H1 (cell line): ENCODE data around the gene HFM1. TPM values are rescaled to one million over a fixed set of nuclear protein-coding genes. Genes with fewer than 3 reads are reported as not detected.

Source experiments
- CTCF ChIA-PET: fragments of 300-600 bp; sonication (Branson Sonifier 250); formaldehyde crosslinking; loops from one replicate; lab custom pipeline; 2021; ENCODE audit not compliant: partially characterized antibody; lab: Charles Lee
- POLR2A ChIA-PET: fragments of 300-600 bp; sonication (Branson Sonifier 250); formaldehyde crosslinking; loops from one replicate; lab custom pipeline; 2021; ENCODE audit warnings: inconsistent platforms; ENCODE audit not compliant: partially characterized antibody; lab: Charles Lee
- DNase-seq, 2 experiments: peaks; one replicate each; pipeline versions ENCODE4 v3.0.0 to v3.0.0-alpha.2; 2010 to 2022; ENCODE audit warnings: low spot score in 2 of 2, low read depth in 1 of 2, mixed read lengths in 1 of 2
- FAIRE-seq: peaks from 2 replicates; lab custom pipeline; 2011; peaks lifted over from hg19 to GRCh38; lab: Jason Lieb, UNC
- H2AFZ ChIP-seq: 2 replicates; pipeline ENCODE4 v1.8.1; 2012; ENCODE audit warnings: low read length, inconsistent platforms
- H2AK5ac ChIP-seq: 2 replicates; pipeline ENCODE4 v1.6.1; 2013; ENCODE audit warnings: low read depth, low read length
- H2BK120ac ChIP-seq: replicated peaks from 2 replicates; pipeline ENCODE3; 2013; ENCODE audit warnings: low read depth, low read length, inconsistent platforms
- H2BK12ac ChIP-seq: 2 replicates; pipeline ENCODE4 v1.6.1; 2013; ENCODE audit warnings: low read depth, low read length
- H2BK15ac ChIP-seq: 2 replicates; pipeline ENCODE4 v1.6.1; 2013; ENCODE audit warnings: low read length
- H2BK20ac ChIP-seq: 2 replicates; pipeline ENCODE4 v1.6.1; 2013; ENCODE audit warnings: low read length
- H2BK5ac ChIP-seq: 2 replicates; pipeline ENCODE4 v1.6.1; 2013; ENCODE audit warnings: low read depth, low read length
- H3K14ac ChIP-seq: 2 replicates; pipeline ENCODE4 v1.6.1; 2013; ENCODE audit warnings: inconsistent platforms; ENCODE audit not compliant: insufficient read length
- H3K18ac ChIP-seq: 2 replicates; pipeline ENCODE4 v1.6.1; 2013; ENCODE audit warnings: low read length; ENCODE audit errors: extremely low read depth
- H3K23ac ChIP-seq: 2 replicates; pipeline ENCODE4 v1.6.1; 2013; ENCODE audit warnings: inconsistent platforms; ENCODE audit not compliant: insufficient read length
- H3K23me2 ChIP-seq: 2 replicates; pipeline ENCODE4 v1.6.1; 2013; ENCODE audit warnings: low read depth, low read length
- H3K27ac ChIP-seq: 2 replicates; pipeline ENCODE4 v1.6.1; 2011; ENCODE audit warnings: low read depth, low read length, inconsistent platforms
- H3K27me3 ChIP-seq, 4 experiments: replicated peaks in 1 of 4; 1 replicate in 1 of 4; 2 replicates in 3 of 4; pipeline versions ENCODE4 v1.6.1 to v1.8.1; 2011 to 2013; ENCODE audit warnings: low read length in 3 of 4, mild to moderate bottlenecking in 3 of 4, inconsistent platforms in 2 of 4, mixed read lengths in 2 of 4, moderate library complexity in 1 of 4; ENCODE audit not compliant: control insufficient read depth in 3 of 4, insufficient read depth in 3 of 4; ENCODE audit errors: extremely low read depth in 1 of 4
- H3K36me3 ChIP-seq, 4 experiments: 2 replicates each; pipeline versions ENCODE4 v1.6.1 to v1.8.1; 2011 to 2013; ENCODE audit warnings: mild to moderate bottlenecking in 4 of 4, low read length in 3 of 4, moderate library complexity in 2 of 4, control low read depth in 1 of 4, inconsistent platforms in 1 of 4; ENCODE audit not compliant: insufficient read depth in 4 of 4, control insufficient read depth in 2 of 4
- H3K4ac ChIP-seq: replicated peaks from 2 replicates; pipeline ENCODE3; 2013; ENCODE audit warnings: low read length, low read depth, mixed read lengths, inconsistent platforms; ENCODE audit not compliant: insufficient read length
- H3K4me1 ChIP-seq, 4 experiments: replicated peaks in 1 of 4; 1 replicate in 1 of 4; 2 replicates in 3 of 4; pipeline versions ENCODE4 v1.6.1 to v1.8.1; 2011 to 2013; ENCODE audit warnings: low read length in 3 of 4, inconsistent platforms in 2 of 4, mixed read lengths in 1 of 4; ENCODE audit not compliant: insufficient read depth in 4 of 4, control insufficient read depth in 3 of 4
- H3K4me2 ChIP-seq, 2 experiments: 2 replicates each; pipeline versions ENCODE4 v1.6.1 to v1.8.1; 2011 to 2013; ENCODE audit warnings: low read depth in 2 of 2, low read length in 2 of 2, control low read depth in 1 of 2, inconsistent platforms in 1 of 2, mild to moderate bottlenecking in 1 of 2; ENCODE audit not compliant: insufficient read depth in 1 of 2
- H3K4me3 ChIP-seq, 4 experiments: fragments of 200-600, 300-600 bp in 1 of 4; sonication (generic), shearing (Covaris generic), sonication (Bioruptor Twin) in 1 of 4; 2 replicates each; pipeline versions ENCODE4 v1.5.1 to v1.8.1; 2011 to 2016; ENCODE audit warnings: low read length in 4 of 4, low read depth in 3 of 4, control low read depth in 2 of 4, inconsistent platforms in 2 of 4, mild to moderate bottlenecking in 2 of 4, mixed read lengths in 1 of 4, moderate library complexity in 1 of 4; ENCODE audit not compliant: insufficient read depth in 2 of 4; ENCODE audit errors: extremely low read depth in 1 of 4
- H3K56ac ChIP-seq: replicated peaks from 2 replicates; pipeline ENCODE3; 2013; ENCODE audit warnings: low read depth, mild to moderate bottlenecking, mixed read lengths, low read length, inconsistent platforms; ENCODE audit not compliant: insufficient read length
- H3K79me1 ChIP-seq: 2 replicates; pipeline ENCODE4 v1.6.1; 2013; ENCODE audit warnings: low read depth, low read length, control low read depth
- H3K79me2 ChIP-seq, 2 experiments: 2 replicates each; pipeline versions ENCODE4 v1.6.1 to v1.8.1; 2012 to 2013; ENCODE audit warnings: low read length in 2 of 2, mild to moderate bottlenecking in 2 of 2, inconsistent platforms in 1 of 2; ENCODE audit not compliant: insufficient read depth in 2 of 2, control insufficient read depth in 1 of 2
- H3K9ac ChIP-seq, 4 experiments: replicated peaks in 1 of 4; 1 replicate in 1 of 4; 2 replicates in 3 of 4; pipeline versions ENCODE4 v1.6.1 to v1.8.1; 2011 to 2013; ENCODE audit warnings: low read depth in 3 of 4, low read length in 3 of 4, control low read depth in 2 of 4, mild to moderate bottlenecking in 2 of 4, moderate library complexity in 2 of 4, inconsistent platforms in 1 of 4; ENCODE audit errors: extremely low read depth in 1 of 4
- H3K9me3 ChIP-seq, 2 experiments: 2 replicates each; pipeline versions ENCODE4 v1.6.1 to v1.8.1; 2012 to 2013; ENCODE audit warnings: mild to moderate bottlenecking in 2 of 2, moderate library complexity in 2 of 2, control low read depth in 1 of 2, inconsistent platforms in 1 of 2, low read depth in 1 of 2, low read length in 1 of 2, mixed read lengths in 1 of 2; ENCODE audit not compliant: insufficient read depth in 2 of 2
- H4K20me1 ChIP-seq, 2 experiments: replicated peaks in 1 of 2; 2 replicates each; pipeline versions ENCODE3 to v1.8.1; 2011 to 2013; ENCODE audit warnings: inconsistent platforms in 2 of 2, low read length in 2 of 2, mild to moderate bottlenecking in 1 of 2; ENCODE audit not compliant: insufficient read depth in 2 of 2, control insufficient read depth in 1 of 2
- H4K5ac ChIP-seq: 2 replicates; pipeline ENCODE4 v1.6.1; 2013; ENCODE audit warnings: low read length, low read depth, mixed read lengths, inconsistent platforms; ENCODE audit not compliant: insufficient read length
- H4K8ac ChIP-seq: 2 replicates; pipeline ENCODE4 v1.8.0; 2013; ENCODE audit warnings: mild to moderate bottlenecking, moderate library complexity, low read length, inconsistent platforms; ENCODE audit not compliant: insufficient read depth; ENCODE audit errors: extremely low read depth
- H4K91ac ChIP-seq: replicated peaks from 2 replicates; pipeline ENCODE3; 2013; ENCODE audit warnings: low read length, mixed read lengths, inconsistent platforms; ENCODE audit not compliant: insufficient read length
- CEBPB ChIP-seq: IDR thresholded peaks from 2 replicates; pipeline ENCODE4 v1.6.1; 2012; ENCODE audit warnings: low read depth, low read length
- CHD2 ChIP-seq: IDR thresholded peaks from 2 replicates; pipeline ENCODE4 v1.6.1; 2012; ENCODE audit warnings: low read length, improper control_type of control experiment
- EP300 ChIP-seq, 2 experiments: IDR thresholded peaks; 1 replicate in 1 of 2; 2 replicates in 1 of 2; pipeline ENCODE4 v1.6.1; 2011 to 2012; ENCODE audit warnings: low read depth in 2 of 2, low read length in 2 of 2, mild to moderate bottlenecking in 2 of 2, borderline replicate concordance in 1 of 2, inconsistent platforms in 1 of 2, moderate library complexity in 1 of 2
- SUZ12 ChIP-seq: fragments of 200-600 bp; sonication (generic); IDR thresholded peaks from 2 replicates; pipeline ENCODE4 v1.6.1; 2012; ENCODE audit warnings: mild to moderate bottlenecking, inconsistent platforms, low read length, moderate library complexity, mixed read lengths
- WGBS, 2 experiments: shearing (Covaris generic) in 1 of 2; methylation state at CpG; one replicate each; pipeline versions ENCODE4 v1.1.6 to v1.1.7; 2013 to 2015; ENCODE audit warnings: low lambda C conversion rate in 2 of 2, mixed read lengths in 2 of 2, inconsistent platforms in 1 of 2, low coverage in 1 of 2, missing lambda C conversion rate in 1 of 2; ENCODE audit not compliant: insufficient replicate concordance in 2 of 2, insufficient coverage in 1 of 2, insufficient read length in 1 of 2; ENCODE audit errors: extremely low coverage in 1 of 2, missing lambda C conversion rate in 1 of 2; 5-methylcytosine and 5-hydroxymethylcytosine counted together
- polyA plus RNA-seq, 7 experiments: library from polyadenylated mRNA; depleted of rRNA in 3 of 7; stranded (reverse) in 5 of 7; unstranded in 2 of 7; fragments of >200 nt in 5 of 7; fragments of 200-250 nt in 2 of 7; gene quantifications; 1 replicate in 5 of 7; 2 replicates in 1 of 7; 4 replicates in 1 of 7; pipeline versions ENCODE4 v1.2.1 to v1.2.3, GENCODE V29; 2011 to 2013; ENCODE audit warnings: missing spikeins in 2 of 7, mixed read lengths in 2 of 7
- total RNA-seq: library from RNA; stranded (reverse); fragmentation: NEBNext Ultra II Directional; extraction: Animal tissue kit (Norgen Biotek cat#: 25700); gene quantifications from 2 replicates; pipeline ENCODE4 v1.2.1, GENCODE V29; 2021

HFM1 gene
- total and polyA plus RNA-seq, 2 of the 8 experiments (the other 6 are each of a cell fraction or from before 2014, with no cell fraction given), result 0.23 to 1.2 TPM

DNA sequence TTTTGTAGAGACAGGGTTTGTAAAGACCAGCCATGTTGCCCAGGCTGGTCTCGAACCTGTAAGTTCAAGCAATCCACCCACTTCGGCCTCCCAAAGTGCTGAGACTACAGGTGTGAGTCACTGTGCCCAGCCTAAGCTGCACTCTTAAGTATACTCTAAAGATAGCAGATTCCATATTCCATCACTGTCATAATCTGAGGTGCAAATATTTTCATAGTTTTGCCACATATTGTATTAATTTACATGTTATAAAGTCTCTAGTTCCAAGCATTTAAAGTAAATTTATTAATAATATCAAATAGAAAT lies 121.3 kb downstream of the HFM1 start:
- no peak overlapping the region for H2AK5ac ChIP-seq
- no peaks in the 10 kb centered on the region for H3K4me1 ChIP-seq
- no peak overlapping the region for H3K18ac ChIP-seq
- no peak overlapping the region for H2AFZ ChIP-seq
- H3K27ac ChIP-seq, result no peak overlapping the region
- H3K14ac ChIP-seq, result no peak overlapping the region
- no peaks in the 10 kb centered on the region for H4K20me1 ChIP-seq
- no peaks in the 10 kb centered on the region for H3K27me3 ChIP-seq
- peaks cover 2 to 5% of the 10 kb centered on the region in 2 experiments; a peak in 1 of 4 replicates for H3K9me3 ChIP-seq
- H2BK15ac ChIP-seq, result no peak overlapping the region
- DNase-seq (no peak), FAIRE-seq (no peak)
- no peaks in the 10 kb centered on the region for H3K36me3 ChIP-seq
- no peak overlapping the region for H2BK12ac ChIP-seq
- no peak overlapping the region for H2BK20ac ChIP-seq
- WGBS, 2 experiments, result 100% methylated on average over 2 of the region's 2 CpGs; no CpG with 5 or more reads in 1 of the 2 experiments
- H4K5ac ChIP-seq, result no peak overlapping the region
- no peak overlapping the region for H2BK120ac ChIP-seq
- no peaks in the 10 kb centered on the region for H3K79me1 ChIP-seq
- ChIA-PET POLR2A (interaction anchor here (0.7 to 2.7 kb wide), 2 partner anchors 218 to 450 kb away, joined by 3 to 10 read pairs; no protein-coding TSS in a partner anchor), CTCF (interaction anchor here (0.6 to 7.6 kb wide), 32 partner anchors 11 to 1363 kb away, joined by 3 to 230 read pairs (median 4); partner anchors contain the start of gene HFM1)
- H3K4me3 ChIP-seq, result no peak overlapping the region
- H3K23ac ChIP-seq, result no peak overlapping the region
- H2BK5ac ChIP-seq, result no peak overlapping the region
- no peaks in the 10 kb centered on the region for H3K79me2 ChIP-seq
- no peak overlapping the region for H3K9ac ChIP-seq
- no peak overlapping the region for H4K8ac ChIP-seq
- TF ChIP-seq CEBPB, result no peak
- TF ChIP-seq CHD2, result no peak
- TF ChIP-seq EP300 (IDR thresholded peaks at IDR 0.05; ENCODE audit: borderline replicate concordance in 1 of 2, low read depth in 2 of 2, low read length in 2 of 2), result no peak
- no peak for TF ChIP-seq SUZ12
- H4K91ac ChIP-seq, result no peak overlapping the region
- H3K4me2 ChIP-seq, result no peak overlapping the region
- H3K23me2 ChIP-seq, result no peaks in the 10 kb centered on the region
- no peak overlapping the region for H3K4ac ChIP-seq
- H3K56ac ChIP-seq, result no peak overlapping the region
